A549 (cell line): ENCODE data around the gene NID2. TPM values are rescaled to one million over a fixed set of nuclear protein-coding genes. Genes with fewer than 3 reads are reported as not detected.

ENCODE experiments used
- ATAC-seq, 2 experiments: fragments of 200-7000 bp in 1 of 2; fragments of >200 bp in 1 of 2; cut with Nextera tagmentation in 1 of 2; cut with Tn5 transposase in 1 of 2; 3 replicates each; pipeline versions ENCODE4 v1.8.0 to v1.9.1; 2018 to 2020; ENCODE audit warnings: mild to moderate bottlenecking in 1 of 2, moderate library complexity in 1 of 2
- CTCF ChIA-PET: fragments of 300-600 bp; sonication (Branson Sonifier 250); formaldehyde crosslinking; extraction: SDS; loops from one replicate; lab custom pipeline; 2021; ENCODE audit warnings: antibody characterized with exemption, inconsistent platforms; lab: Yijun Ruan, JAX
- POLR2A ChIA-PET: fragments of 350-600 bp; formaldehyde crosslinking; extraction: SDS; loops from one replicate; lab custom pipeline; 2021; ENCODE audit warnings: antibody characterized with exemption, inconsistent platforms; lab: Yijun Ruan, JAX
- DNase-seq, 2 experiments: peaks; one replicate each; pipeline versions ENCODE4 v3.0.0 to v3.0.0-alpha.2; 2011 to 2016; ENCODE audit warnings: low read depth in 1 of 2, low spot score in 1 of 2
- FAIRE-seq: peaks from 2 replicates; lab custom pipeline; 2011; peaks lifted over from hg19 to GRCh38; lab: Jason Lieb, UNC
- H3K27ac ChIP-seq, 2 experiments: fragments of >200 bp; sonication (Bioruptor Twin); formaldehyde crosslinking; 3 replicates each; pipeline ENCODE4 v1.5.1; 2016 to 2017
- H3K4me1 ChIP-seq: fragments of >200 bp; sonication (Bioruptor Twin); formaldehyde crosslinking; 3 replicates; pipeline ENCODE4 v1.6.1; 2016
- H3K4me2 ChIP-seq: fragments of >200 bp; sonication (Bioruptor Twin); formaldehyde crosslinking; 3 replicates; pipeline ENCODE4 v1.6.1; 2016
- H3K4me3 ChIP-seq: fragments of >200 bp; sonication (Bioruptor Twin); formaldehyde crosslinking; 3 replicates; pipeline ENCODE4 v1.5.1; 2016
- H3K9me3 ChIP-seq: fragments of >200 bp; sonication (Bioruptor Twin); formaldehyde crosslinking; 3 replicates; pipeline ENCODE4 v1.6.1; 2016
- CBX8 ChIP-seq: fragments of 200-600 bp; sonication (generic); IDR thresholded peaks from 2 replicates; pipeline ENCODE4 v1.6.1; 2016
- CEBPB ChIP-seq, 2 experiments: fragments of >200 bp in 1 of 2; sonication (Bioruptor Twin) in 1 of 2; formaldehyde crosslinking in 1 of 2; IDR thresholded peaks; 2 replicates each; pipeline ENCODE4 v1.6.1; 2012 to 2016
- CHD4 ChIP-seq: fragments of 200-600 bp; sonication (generic); IDR thresholded peaks from 2 replicates; pipeline ENCODE4 v1.6.1; 2016; ENCODE audit warnings: antibody characterized with exemption, mild to moderate bottlenecking, borderline replicate concordance
- CTCF ChIP-seq: fragments of >200 bp; sonication (Bioruptor Twin); formaldehyde crosslinking; IDR thresholded peaks from 3 replicates; pipeline ENCODE4 v1.5.1; 2016
- EHMT2 ChIP-seq: fragments of 200-600 bp; sonication (generic); IDR thresholded peaks from 2 replicates; pipeline ENCODE4 v1.6.1; 2016; ENCODE audit warnings: antibody characterized with exemption, low read depth, mild to moderate bottlenecking, moderate library complexity
- FOSL2 ChIP-seq, 2 experiments: fragments of 450-650 bp in 1 of 2; fragments of >200 bp in 1 of 2; sonication (Bioruptor Twin) in 1 of 2; formaldehyde crosslinking; IDR thresholded peaks; 2 replicates each; pipeline versions ENCODE4 v1.5.0 to v1.6.1; 2016 to 2020; ENCODE audit warnings: mild to moderate bottlenecking in 1 of 2, moderate library complexity in 1 of 2
- HMGXB4 ChIP-seq: fragments of 250-450 bp; sonication (Bioruptor Pico); IDR thresholded peaks from 2 replicates; pipeline ENCODE4 v1.5.0; 2021; ENCODE audit warnings: mild to moderate bottlenecking, moderate library complexity, borderline replicate concordance
- HOXB5 ChIP-seq: fragments of 250-450 bp; sonication (Bioruptor Pico); IDR thresholded peaks from 2 replicates; pipeline ENCODE4 v1.5.0; 2020; ENCODE audit warnings: mild to moderate bottlenecking, moderate library complexity
- KDM5A ChIP-seq: fragments of 200-600 bp; sonication (generic); IDR thresholded peaks from 2 replicates; pipeline ENCODE4 v1.6.1; 2016; ENCODE audit warnings: antibody characterized with exemption, mild to moderate bottlenecking
- MAX ChIP-seq: IDR thresholded peaks from 2 replicates; pipeline ENCODE4 v1.6.1; 2012
- MYC ChIP-seq: IDR thresholded peaks from 2 replicates; pipeline ENCODE4 v1.6.1; 2012; ENCODE audit warnings: mild to moderate bottlenecking, inconsistent platforms, low read length, improper control_type of control experiment, borderline replicate concordance
- POLR2AphosphoS2 ChIP-seq: conservative IDR thresholded peaks from 2 replicates; pipeline ENCODE4 v1.6.1; 2012; ENCODE audit warnings: low read length, improper control_type of control experiment, inconsistent platforms
- RAD21 ChIP-seq, 2 experiments: fragments of >200 bp in 1 of 2; sonication (Bioruptor Twin) in 1 of 2; formaldehyde crosslinking in 1 of 2; IDR thresholded peaks in 1 of 2; conservative IDR thresholded peaks in 1 of 2; 2 replicates in 1 of 2; 3 replicates in 1 of 2; pipeline ENCODE4 v1.6.1; 2012 to 2018; ENCODE audit warnings: inconsistent platforms in 1 of 2
- RARB ChIP-seq: fragments of 250-450 bp; sonication (Bioruptor Pico); IDR thresholded peaks from 2 replicates; pipeline ENCODE4 v1.8.0; 2021; ENCODE audit warnings: mild to moderate bottlenecking, moderate library complexity
- RFX5 ChIP-seq: fragments of 450-650 bp; IDR thresholded peaks from 2 replicates; pipeline ENCODE4 v1.7.1; 2014; ENCODE audit warnings: antibody characterized with exemption, mild to moderate bottlenecking, moderate library complexity
- RNF2 ChIP-seq: fragments of 200-600 bp; sonication (generic); IDR thresholded peaks from 2 replicates; pipeline ENCODE4 v1.6.1; 2016; ENCODE audit warnings: low read depth, mild to moderate bottlenecking, antibody characterized with exemption, moderate library complexity, borderline replicate concordance
- SREBF2 ChIP-seq: fragments of 450-650 bp; IDR thresholded peaks from 2 replicates; pipeline ENCODE4 v1.6.1; 2014; ENCODE audit warnings: mild to moderate bottlenecking, moderate library complexity
- USF2 ChIP-seq: fragments of 450-650 bp; IDR thresholded peaks from 2 replicates; pipeline ENCODE4 v1.6.1; 2014; ENCODE audit warnings: antibody characterized with exemption
- ZFP36 ChIP-seq: fragments of 450-650 bp; IDR thresholded peaks from 2 replicates; pipeline ENCODE4 v1.6.1; 2014; ENCODE audit warnings: borderline replicate concordance; ENCODE audit not compliant: partially characterized antibody
- WGBS: methylation state at CpG from one replicate; pipeline ENCODE4 v1.1.6; 2017; ENCODE audit errors: missing lambda C conversion rate; 5-methylcytosine and 5-hydroxymethylcytosine counted together
- polyA plus RNA-seq, 4 experiments: library from polyadenylated mRNA; depleted of rRNA in 3 of 4; stranded (reverse); fragments of >200 nt; fragmentation: RNase III in 1 of 4; extraction: RNeasy Plus Mini Kit Qiagen cat#74134 plus additional on column Dnase treatment in 1 of 4; gene quantifications; 2 replicates in 3 of 4; 3 replicates in 1 of 4; pipeline ENCODE4 v1.2.3, GENCODE V29; 2011 to 2017

Gene NID2
- polyA plus RNA-seq, 2 of the 4 experiments (the other 2 are of a cell fraction), result 7.3 to 20.6 TPM

GRCh38 chr14:51969852-51970540 lies 98.9 kb downstream of the NID2 start (continued):
- TF ChIP-seq CTCF, result no peak
- TF ChIP-seq USF2, result no peak
- TF ChIP-seq CEBPB (IDR thresholded peaks at IDR 0.05), result no peak

- POLR2A ChIA-PET, result no interaction called here
- no peaks in the 10 kb centered on the region for H3K4me1 ChIP-seq
- CTCF ChIA-PET, result interaction anchor here (1.5 to 4.8 kb wide), 2 partner anchors 11 to 29 kb away, joined by 3 to 44 read pairs; no protein-coding TSS in a partner anchor
- FAIRE-seq, result no peak
- WGBS, result 40% methylated on average over 2 of the region's 2 CpGs
- ATAC-seq, result no peak
- H3K4me3 ChIP-seq, result no peak overlapping the region
- TF ChIP-seq SREBF2, result no peak
- TF ChIP-seq KDM5A, result no peak
- no peak for TF ChIP-seq RARB (CRISPR knock-in tag)
- no peak for TF ChIP-seq RAD21 (conservative IDR thresholded peaks at IDR 0.05 in 1 of 2, IDR thresholded peaks at IDR 0.05 in 1 of 2)
- no peak for TF ChIP-seq ZFP36
- no peak for TF ChIP-seq RFX5
- TF ChIP-seq MYC, result no peak
- no peak for TF ChIP-seq HOXB5 (CRISPR knock-in tag)
- no peak for TF ChIP-seq EHMT2
- TF ChIP-seq CHD4, result no peak
- TF ChIP-seq CBX8, result no peak
- no peak for TF ChIP-seq MAX
- TF ChIP-seq POLR2AphosphoS2, result no peak
- no peak for TF ChIP-seq FOSL2 (IDR thresholded peaks at IDR 0.05)
- no peak for TF ChIP-seq FOSL2 (CRISPR knock-in tag; IDR thresholded peaks at IDR 0.05)
- TF ChIP-seq RNF2, result no peak
- no peak for TF ChIP-seq USF2
- TF ChIP-seq HMGXB4 (CRISPR knock-in tag), result no peak
- H3K9me3 ChIP-seq, result no peaks in the 10 kb centered on the region
- no peak overlapping the region for H3K4me2 ChIP-seq
- H3K27ac ChIP-seq, result no peak overlapping the region
- no peak for DNase-seq
Observed at GRCh38 chr14:51967521-51967920, 101.3 kb downstream of the NID2 start.
